Activated CD4-positive, alpha-beta T cell treated with anti-CD3 and anti-CD28 coated beads, Interleukin-2, amount 50 U/mL, for 16 hours (primary cell): ENCODE data around the gene C4orf50.
"Not testable (repeated sequence)": the region's sequence is repeated elsewhere in the genome, so short reads cannot be mapped to it uniquely, and the experiment has no call there.

ENCODE experiments used
- DNase-seq: peaks from one replicate; pipeline ENCODE4 v3.0.0-alpha.2; 2020

The C4orf50 gene

GRCh38 chr4:6012200-6012599 lies 6.0 kb downstream of the C4orf50 start:
- DNase-seq: no peak

GRCh38 chr4:6011686-6012085 lies 6.5 kb downstream of the C4orf50 start:
- DNase-seq: no peak

GRCh38 chr4:6011271-6011671 lies 7.0 kb downstream of the C4orf50 start:
- DNase-seq: no peak

- no peak for DNase-seq
These were observed 7.4 kb downstream of the C4orf50 start for GRCh38 chr4:6010789-6011188.

DNA sequence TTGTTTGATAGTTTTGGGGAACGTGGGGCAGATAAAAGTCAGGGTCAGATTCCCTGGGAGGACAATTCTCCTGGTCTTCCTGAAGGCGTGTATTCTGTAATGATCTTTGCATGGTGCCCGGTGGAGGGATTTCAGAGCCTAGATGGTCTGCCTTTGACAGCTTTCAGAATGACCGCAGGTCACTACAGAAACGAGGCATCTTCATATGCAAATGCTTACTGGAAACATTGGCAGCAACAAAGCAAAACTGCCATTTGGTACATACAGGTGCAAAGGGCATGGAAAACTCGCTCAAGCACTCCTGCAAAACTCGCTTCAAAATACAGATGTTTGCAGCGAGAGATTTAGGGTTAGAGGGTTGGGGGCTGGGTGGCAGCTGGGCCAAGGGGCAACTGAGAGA lies 8.8 kb downstream of the C4orf50 start:
- DNase-seq: no peak

DNA sequence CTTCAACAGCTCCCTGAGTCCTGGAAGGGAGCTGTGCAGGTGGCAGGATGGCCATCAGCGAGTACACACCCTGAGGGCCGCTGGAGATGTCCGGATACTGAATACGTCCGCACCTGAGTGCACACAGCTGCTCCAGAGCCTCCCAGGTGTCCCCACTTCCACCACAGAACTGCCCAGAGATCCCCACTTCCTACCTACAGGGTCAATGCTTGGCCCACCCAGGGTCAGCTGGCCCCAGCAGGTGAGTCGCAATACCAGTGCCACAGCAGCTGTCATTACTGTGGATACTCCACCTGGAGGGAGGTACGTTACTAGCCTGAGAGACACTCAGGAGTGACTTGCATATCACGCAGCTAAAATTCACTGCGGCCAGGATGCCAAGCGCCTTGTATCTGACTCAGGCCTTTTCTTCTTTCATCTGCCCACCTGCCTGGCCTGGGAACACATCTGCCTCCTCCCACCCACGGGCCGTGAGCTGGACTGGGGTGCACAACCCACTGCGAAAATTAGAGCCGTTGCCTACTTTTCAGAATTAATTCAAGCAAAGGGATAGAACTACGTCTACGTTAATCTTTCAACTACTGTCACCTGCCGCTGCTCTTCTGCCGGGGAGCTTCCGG lies 9.4 kb downstream of the C4orf50 start:
- DNase-seq: no peak

- DNase-seq: no peak
These were observed 10.1 kb downstream of the C4orf50 start for GRCh38 chr4:6008092-6008551.

DNA sequence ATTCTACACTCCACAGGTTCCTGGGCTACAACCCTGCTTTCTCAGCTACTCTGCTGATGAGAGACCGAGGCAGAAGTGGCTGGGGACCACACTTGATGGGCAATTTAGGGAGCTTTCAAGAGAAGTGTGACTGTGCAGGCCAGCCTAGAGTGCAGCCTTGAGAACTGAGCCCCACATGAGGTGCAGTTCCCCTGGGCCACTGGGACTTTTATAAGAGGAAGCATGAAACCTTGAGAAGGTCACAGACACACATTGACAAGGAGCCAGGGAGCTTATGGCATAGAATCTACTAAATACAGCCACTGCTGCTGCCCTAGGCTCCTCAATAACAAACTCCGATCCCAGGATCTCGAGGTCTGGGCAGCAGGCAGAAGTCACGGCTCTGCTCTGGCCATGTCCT lies 13.1 kb downstream of the C4orf50 start:
- no peak for DNase-seq

- not testable (repeated sequence) for DNase-seq
These were observed 14.7 kb downstream of the C4orf50 start for GRCh38 chr4:6003485-6003884.

- no peak for DNase-seq
These were observed 15.3 kb downstream of the C4orf50 start for GRCh38 chr4:6002926-6003325.

GRCh38 chr4:6002492-6002833 lies 15.8 kb downstream of the C4orf50 start:
- DNase-seq: no peak

- DNase-seq: no peak
These were observed 16.3 kb downstream of the C4orf50 start for GRCh38 chr4:6001680-6002491.

- DNase-seq: no peak
These were observed 18.3 kb downstream of the C4orf50 start for GRCh38 chr4:5999830-6000365.

DNA sequence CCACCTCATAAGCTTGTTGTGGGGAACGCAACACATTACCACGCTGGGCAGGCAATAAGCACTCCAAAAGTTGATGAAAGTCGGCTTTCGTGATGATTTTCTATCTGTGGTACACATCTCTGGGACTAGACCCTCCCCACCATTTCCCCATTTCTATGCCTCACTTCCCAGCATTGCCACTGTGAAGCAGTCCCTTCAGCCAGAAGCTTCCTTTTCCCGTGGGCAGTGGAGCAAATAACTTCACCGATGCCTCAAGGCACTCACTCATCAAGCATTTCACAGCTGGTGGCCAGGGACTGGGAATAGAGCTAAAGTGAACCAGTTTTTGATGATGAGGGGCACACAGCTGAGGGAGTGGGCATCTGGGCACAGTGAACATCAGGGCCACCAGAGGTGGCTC lies 18.9 kb downstream of the C4orf50 start:
- DNase-seq: no peak

- peak; percentile 59 for DNase-seq
These were observed 19.8 kb downstream of the C4orf50 start for GRCh38 chr4:5998333-5998936.

DNA sequence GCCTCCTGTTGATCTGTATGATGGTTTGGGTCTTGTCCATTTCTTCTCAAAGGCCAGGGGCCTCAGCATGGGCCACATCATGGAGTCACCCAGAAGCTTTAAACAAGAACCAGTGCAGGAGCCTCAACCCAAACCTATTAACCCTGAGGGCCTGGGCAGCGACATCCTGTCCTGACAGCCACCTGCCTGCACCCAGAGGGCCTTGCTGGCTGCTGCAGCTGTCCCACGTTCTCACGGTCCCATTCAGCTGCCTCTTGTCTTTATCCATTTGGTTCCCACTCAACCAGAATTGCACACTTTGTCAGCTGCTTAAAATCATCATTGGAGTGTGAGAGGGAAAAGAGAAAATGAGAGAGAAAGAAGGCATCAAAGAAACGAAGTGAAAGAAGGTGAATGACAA lies 21.6 kb downstream of the C4orf50 start:
- DNase-seq: no peak

GRCh38 chr4:5995901-5996623 lies 22.2 kb downstream of the C4orf50 start:
- peak; percentile 43 for DNase-seq

GRCh38 chr4:5993876-5994811 lies 24.1 kb downstream of the C4orf50 start:
- no peak for DNase-seq

DNA sequence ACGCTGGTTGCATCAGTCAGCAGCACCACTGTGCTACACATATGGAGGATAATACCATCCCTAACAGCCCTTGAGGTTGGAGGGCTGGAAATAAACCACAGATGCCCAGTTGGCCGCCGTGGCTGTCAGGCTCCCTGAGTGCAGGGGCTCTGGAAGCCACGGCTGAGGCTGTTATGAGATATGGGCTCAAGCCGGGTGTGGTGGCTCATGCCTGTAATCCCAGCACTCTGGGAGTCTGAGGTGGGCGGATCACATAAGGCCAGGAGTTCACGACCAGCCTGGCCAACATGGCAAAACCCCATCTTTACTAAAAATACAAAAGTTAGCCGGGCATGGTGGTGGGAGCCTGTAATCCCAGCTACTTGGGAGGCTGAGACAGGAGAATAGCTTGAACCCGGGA lies 24.9 kb downstream of the C4orf50 start:
- DNase-seq: not testable (repeated sequence)

DNA sequence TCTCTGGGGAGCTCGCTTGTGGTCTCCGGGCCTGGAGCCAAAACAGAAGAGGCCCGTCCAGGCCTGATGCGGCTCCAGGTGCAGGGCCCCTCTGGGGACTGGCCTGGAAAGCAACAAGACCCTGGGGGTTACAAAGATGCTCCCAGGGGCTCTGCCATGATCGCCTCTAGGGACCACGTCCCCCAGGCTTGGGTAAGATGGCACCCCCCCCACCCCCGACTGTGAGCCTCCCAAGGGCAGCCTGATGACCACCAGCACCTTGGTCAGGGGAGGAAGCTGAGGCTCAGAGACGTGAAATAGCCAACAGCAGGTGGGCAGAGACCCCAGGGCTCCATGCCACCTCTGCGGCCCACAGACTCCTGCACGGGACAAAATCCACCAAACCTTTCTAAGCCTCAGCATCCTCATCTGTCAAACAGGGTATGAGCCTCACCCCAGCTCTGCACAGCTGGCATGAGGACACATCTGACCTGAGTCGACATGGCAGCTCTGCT lies 25.4 kb downstream of the C4orf50 start:
- no peak for DNase-seq

- DNase-seq: no peak
These were observed 25.9 kb downstream of the C4orf50 start for GRCh38 chr4:5992171-5992827.
